Calu3 (cell line): ENCODE measurements around the gene GPATCH1. TPM values are rescaled to one million over a fixed set of nuclear protein-coding genes. Genes with fewer than 3 reads are reported as not detected.
"Not testable (repeated sequence)": the region's sequence is repeated elsewhere in the genome, so short reads cannot be mapped to it uniquely, and the experiment has no call there.

Source experiments
- BruUV-seq: library from RNA; stranded (reverse); fragments of 400-500 nt; replicated peaks from 2 replicates; lab custom pipeline; 2021; lab: Mats Ljungman, UMichigan
- CTCF ChIA-PET: fragments of 300-600 bp; sonication (Branson Sonifier 250); formaldehyde crosslinking; loops from one replicate; lab custom pipeline; 2022; ENCODE audit warnings: antibody characterized with exemption; lab: Charles Lee
- DNase-seq: peaks from one replicate; pipeline ENCODE4 v3.0.0; 2022
- H3K27ac Mint-ChIP-seq: one replicate; pipeline ENCODE4 v1.8.0; 2022; ENCODE audit warnings: mixed read lengths; ENCODE audit not compliant: unreplicated experiment
- H3K27me3 Mint-ChIP-seq: one replicate; pipeline ENCODE4 v1.8.0; 2022; ENCODE audit warnings: mixed read lengths; ENCODE audit not compliant: unreplicated experiment
- H3K36me3 Mint-ChIP-seq: one replicate; pipeline ENCODE4 v1.8.0; 2022; ENCODE audit warnings: mild to moderate bottlenecking, moderate library complexity, mixed read lengths; ENCODE audit not compliant: insufficient read depth, unreplicated experiment
- H3K4me1 Mint-ChIP-seq: one replicate; pipeline ENCODE4 v1.8.0; 2022; ENCODE audit warnings: mild to moderate bottlenecking, low read depth, mixed read lengths; ENCODE audit not compliant: unreplicated experiment
- H3K4me3 Mint-ChIP-seq: one replicate; pipeline ENCODE4 v1.8.0; 2022; ENCODE audit warnings: mild to moderate bottlenecking, low read depth, moderate library complexity, mixed read lengths; ENCODE audit not compliant: unreplicated experiment
- H3K9me3 Mint-ChIP-seq: one replicate; pipeline ENCODE4 v1.8.0; 2022; ENCODE audit warnings: low read depth, mixed read lengths; ENCODE audit not compliant: unreplicated experiment
- intact Hi-C: fragments of 100-400 bp; cut with micrococcal nuclease; formaldehyde crosslinking; loops from one replicate; pipeline ENCODE4 v1.10.0; 2022; ENCODE audit not compliant: unreplicated experiment
- total RNA-seq: library from RNA; stranded (reverse); gene quantifications from 2 replicates; pipeline ENCODE4 v1.2.3, GENCODE V29; 2022
- TF ChIP-seq, protein P1 (sequence below): fragments of 200-600 bp; IDR thresholded peaks from one replicate; pipeline ENCODE4 v1.8.0; 2022; ENCODE audit warnings: antibody characterized with exemption; ENCODE audit not compliant: unreplicated experiment

Gene GPATCH1
- total RNA-seq, 1 experiment from 2014 or later = 16.3 TPM

DNA sequence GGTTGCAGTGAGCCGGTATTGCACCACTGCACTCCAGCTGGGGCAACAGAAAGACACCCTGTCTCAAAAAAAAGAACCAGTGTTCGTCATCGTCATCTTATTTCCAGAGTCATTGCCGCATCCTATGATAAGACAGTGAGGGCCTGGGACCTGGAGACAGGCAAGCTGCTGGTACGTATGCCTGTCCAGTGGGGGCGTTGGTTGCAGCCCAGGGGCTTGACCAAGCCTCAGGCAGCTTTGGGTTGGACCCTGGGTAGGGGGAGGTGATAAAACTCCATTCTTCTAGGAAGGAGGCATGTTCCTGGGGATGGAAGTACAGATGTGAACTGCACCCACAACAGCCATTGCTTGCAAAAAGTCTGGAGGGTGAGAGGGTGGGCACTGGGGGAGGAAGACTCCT lies 66.6 kb downstream of the GPATCH1 start:
- H3K4me1 Mint-ChIP-seq = peaks cover 7% of the 10 kb centered on the region

DNA sequence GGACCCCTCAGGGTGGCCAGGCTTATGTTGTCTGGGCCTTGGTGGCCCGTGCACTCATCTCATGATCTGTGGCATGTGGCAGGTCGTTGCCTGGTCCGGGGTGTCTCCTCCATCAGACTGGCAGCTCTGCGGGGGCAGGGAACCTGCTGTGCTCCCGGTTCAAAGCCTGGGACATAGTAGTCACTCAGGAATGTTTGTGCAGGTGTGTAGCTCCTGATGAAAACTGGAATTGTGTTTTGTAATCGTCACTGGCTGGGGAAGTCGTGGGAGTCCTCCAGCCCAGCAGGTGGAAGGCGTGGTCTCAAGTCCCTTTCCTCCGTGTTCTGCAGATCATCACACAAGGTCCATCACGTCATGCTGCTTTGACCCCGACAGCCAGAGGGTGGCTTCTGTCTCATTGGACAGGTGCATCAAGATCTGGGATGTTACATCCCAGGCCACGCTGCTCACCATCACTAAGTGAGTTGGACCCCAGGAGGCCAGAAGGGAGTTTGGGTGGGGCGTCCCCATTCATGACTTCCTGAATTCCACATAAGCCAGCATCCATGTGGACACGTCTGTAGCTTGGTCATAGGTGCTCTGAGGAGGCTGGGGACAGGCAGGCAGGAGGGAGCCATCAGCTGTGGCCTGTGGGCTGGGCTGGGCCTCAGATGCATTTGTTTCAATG lies 70.0 kb downstream of the GPATCH1 start:
- Mint-ChIP-seq H3K9me3 (no peaks in the 10 kb centered on the region), H3K4me3 (no peak overlapping the region), H3K36me3 (no peaks in the 10 kb centered on the region), H3K27ac (no peak overlapping the region), H3K27me3 (peaks cover 33% of the 10 kb centered on the region), H3K4me1 (no peaks in the 10 kb centered on the region)
- no TSS peak for BruUV-seq
- DNase-seq = no peak
- intact Hi-C loops = no loop called here
- CTCF ChIA-PET = interaction anchor here (0.9 kb wide), 1 partner anchor 15 kb away, joined by 4 read pairs; no protein-coding TSS in a partner anchor
- TF ChIP-seq, protein P1, sequence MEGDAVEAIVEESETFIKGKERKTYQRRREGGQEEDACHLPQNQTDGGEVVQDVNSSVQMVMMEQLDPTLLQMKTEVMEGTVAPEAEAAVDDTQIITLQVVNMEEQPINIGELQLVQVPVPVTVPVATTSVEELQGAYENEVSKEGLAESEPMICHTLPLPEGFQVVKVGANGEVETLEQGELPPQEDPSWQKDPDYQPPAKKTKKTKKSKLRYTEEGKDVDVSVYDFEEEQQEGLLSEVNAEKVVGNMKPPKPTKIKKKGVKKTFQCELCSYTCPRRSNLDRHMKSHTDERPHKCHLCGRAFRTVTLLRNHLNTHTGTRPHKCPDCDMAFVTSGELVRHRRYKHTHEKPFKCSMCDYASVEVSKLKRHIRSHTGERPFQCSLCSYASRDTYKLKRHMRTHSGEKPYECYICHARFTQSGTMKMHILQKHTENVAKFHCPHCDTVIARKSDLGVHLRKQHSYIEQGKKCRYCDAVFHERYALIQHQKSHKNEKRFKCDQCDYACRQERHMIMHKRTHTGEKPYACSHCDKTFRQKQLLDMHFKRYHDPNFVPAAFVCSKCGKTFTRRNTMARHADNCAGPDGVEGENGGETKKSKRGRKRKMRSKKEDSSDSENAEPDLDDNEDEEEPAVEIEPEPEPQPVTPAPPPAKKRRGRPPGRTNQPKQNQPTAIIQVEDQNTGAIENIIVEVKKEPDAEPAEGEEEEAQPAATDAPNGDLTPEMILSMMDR = no peak

More for the DNA sequence above, 66.6 kb downstream of the GPATCH1 start:
- Mint-ChIP-seq H3K27me3 (peaks cover 35% of the 10 kb centered on the region), H3K27ac (no peak overlapping the region), H3K36me3 (no peaks in the 10 kb centered on the region), H3K9me3 (no peaks in the 10 kb centered on the region), H3K4me3 (no peak overlapping the region)
- BruUV-seq = no TSS peak
- TF ChIP-seq, protein P1 = no peak
- intact Hi-C loops = loop anchor here (10.0 kb wide), 1 partner anchor 257 kb away; no protein-coding TSS in a partner anchor
- CTCF ChIA-PET = interaction anchor here (1.2 kb wide), 1 partner anchor 29 kb away, joined by 3 read pairs; no protein-coding TSS in a partner anchor
- no peak for DNase-seq

DNA sequence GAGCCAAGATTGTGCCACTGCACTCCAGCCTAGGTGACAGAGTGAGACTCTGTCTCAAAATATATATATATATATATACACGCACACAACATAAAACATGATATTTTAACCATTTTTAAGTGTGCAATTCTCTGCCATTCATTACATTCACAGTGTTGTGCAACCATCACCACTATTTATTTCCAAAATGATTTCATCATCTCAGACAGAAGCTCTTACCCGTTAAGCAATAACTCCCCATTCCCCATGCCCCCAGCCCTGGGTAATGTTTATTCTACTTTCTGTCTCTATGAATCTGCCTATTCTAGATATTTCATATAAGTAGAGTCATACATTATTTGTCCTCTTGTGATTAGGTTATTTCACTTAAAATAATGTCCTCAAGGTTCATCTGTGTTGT lies 71.2 kb downstream of the GPATCH1 start:
- BruUV-seq = no TSS peak
- CTCF ChIA-PET = no interaction called here
- Mint-ChIP-seq H3K36me3 (no peaks in the 10 kb centered on the region), H3K4me3 (no peak overlapping the region), H3K4me1 (no peaks in the 10 kb centered on the region), H3K9me3 (no peaks in the 10 kb centered on the region), H3K27ac (no peak overlapping the region), H3K27me3 (peaks cover 21% of the 10 kb centered on the region)
- TF ChIP-seq, protein P1 = no peak
- DNase-seq = no peak
- intact Hi-C loops = no loop called here

DNA sequence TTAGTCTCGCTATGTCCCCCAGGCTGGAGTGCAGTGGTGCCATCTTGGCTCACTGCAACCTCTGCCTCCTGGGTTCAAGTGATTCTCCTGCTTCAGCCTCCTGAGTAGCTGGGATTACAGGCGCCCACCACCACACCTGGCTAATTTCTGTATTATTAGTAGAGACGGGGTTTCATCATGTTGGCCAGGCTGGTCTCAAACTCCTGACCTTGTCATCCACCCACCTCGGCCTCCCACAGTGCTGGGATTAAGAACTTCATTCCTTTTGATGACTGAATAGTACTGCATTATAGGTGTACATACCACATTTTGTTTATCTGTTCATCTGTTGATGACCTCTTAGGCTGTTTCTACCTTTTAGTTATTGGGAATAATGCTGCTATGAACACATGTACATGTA lies 71.6 kb downstream of the GPATCH1 start:
- H3K4me1 Mint-ChIP-seq, H3K36me3 Mint-ChIP-seq, DNase-seq, intact Hi-C loops, H3K9me3 Mint-ChIP-seq, H3K27ac Mint-ChIP-seq, BruUV-seq, H3K4me3 Mint-ChIP-seq, CTCF ChIA-PET: not testable (repeated sequence)
- H3K27me3 Mint-ChIP-seq = peaks cover 16% of the 10 kb centered on the region

DNA sequence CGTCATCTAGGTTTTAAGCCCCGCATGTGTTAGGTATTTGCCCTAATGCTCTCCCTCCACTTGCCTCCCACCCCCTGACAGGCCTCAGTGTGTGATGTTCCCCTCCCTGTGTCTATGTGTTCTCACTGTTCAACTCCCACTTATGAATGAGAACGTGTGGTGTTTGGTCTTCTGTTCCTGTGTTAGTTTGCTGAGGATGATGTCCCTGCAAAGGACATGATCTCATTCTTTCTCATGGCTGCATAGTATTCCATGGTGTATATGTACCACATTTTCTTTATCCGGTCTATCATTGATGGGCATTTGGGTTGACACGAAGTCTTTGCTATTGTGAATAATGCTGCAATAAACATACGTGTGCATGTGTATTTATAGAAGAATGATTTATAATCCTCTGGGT lies 73.3 kb downstream of the GPATCH1 start:
- H3K4me1 Mint-ChIP-seq, DNase-seq, H3K9me3 Mint-ChIP-seq, H3K4me3 Mint-ChIP-seq, CTCF ChIA-PET, intact Hi-C loops, H3K36me3 Mint-ChIP-seq, BruUV-seq, H3K27ac Mint-ChIP-seq, H3K27me3 Mint-ChIP-seq: not testable (repeated sequence)
